LNCaP clone FGC (cell line): ENCODE results near the gene LIN28A.
"Not testable (repeated sequence)": the region's sequence is repeated elsewhere in the genome, so short reads cannot be mapped to it uniquely, and the experiment has no call there.

ENCODE experiments used
- DNase-seq: peaks from one replicate; pipeline ENCODE4 v3.0.0-alpha.2; 2011; ENCODE audit warnings: low read depth
- H3K4me3 ChIP-seq: 2 replicates; pipeline ENCODE4 v1.5.1; 2011; ENCODE audit warnings: mild to moderate bottlenecking, low read depth, low read length, control low read depth
- TF ChIP-seq, protein P1 (sequence below): IDR thresholded peaks from 2 replicates; pipeline ENCODE4 v1.5.1; 2012; ENCODE audit warnings: mild to moderate bottlenecking; ENCODE audit not compliant: control insufficient read depth, insufficient read depth; ENCODE audit errors: extremely low read depth

LIN28A gene

DNA sequence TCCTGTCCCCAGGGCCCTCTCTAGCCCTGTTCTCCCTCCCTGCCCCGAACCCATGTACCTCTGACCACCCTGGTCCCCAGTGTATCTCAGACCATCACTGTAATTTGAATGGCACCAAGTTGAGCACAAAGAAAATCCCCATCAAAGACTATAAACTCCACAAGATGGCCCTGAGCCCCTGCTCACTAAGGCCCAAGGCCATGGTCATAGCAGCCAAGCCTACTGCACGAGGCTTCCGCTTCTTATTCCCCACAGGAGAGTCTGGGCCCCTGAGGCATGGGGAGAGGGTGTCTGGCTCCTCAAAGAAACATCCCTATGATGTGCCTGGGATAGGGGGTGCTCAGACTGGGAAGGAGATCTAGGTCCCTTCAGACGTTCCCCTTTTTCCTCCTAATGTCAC lies 42.6 kb upstream of the LIN28A start:
- TF ChIP-seq, protein P1, sequence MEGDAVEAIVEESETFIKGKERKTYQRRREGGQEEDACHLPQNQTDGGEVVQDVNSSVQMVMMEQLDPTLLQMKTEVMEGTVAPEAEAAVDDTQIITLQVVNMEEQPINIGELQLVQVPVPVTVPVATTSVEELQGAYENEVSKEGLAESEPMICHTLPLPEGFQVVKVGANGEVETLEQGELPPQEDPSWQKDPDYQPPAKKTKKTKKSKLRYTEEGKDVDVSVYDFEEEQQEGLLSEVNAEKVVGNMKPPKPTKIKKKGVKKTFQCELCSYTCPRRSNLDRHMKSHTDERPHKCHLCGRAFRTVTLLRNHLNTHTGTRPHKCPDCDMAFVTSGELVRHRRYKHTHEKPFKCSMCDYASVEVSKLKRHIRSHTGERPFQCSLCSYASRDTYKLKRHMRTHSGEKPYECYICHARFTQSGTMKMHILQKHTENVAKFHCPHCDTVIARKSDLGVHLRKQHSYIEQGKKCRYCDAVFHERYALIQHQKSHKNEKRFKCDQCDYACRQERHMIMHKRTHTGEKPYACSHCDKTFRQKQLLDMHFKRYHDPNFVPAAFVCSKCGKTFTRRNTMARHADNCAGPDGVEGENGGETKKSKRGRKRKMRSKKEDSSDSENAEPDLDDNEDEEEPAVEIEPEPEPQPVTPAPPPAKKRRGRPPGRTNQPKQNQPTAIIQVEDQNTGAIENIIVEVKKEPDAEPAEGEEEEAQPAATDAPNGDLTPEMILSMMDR, result no peak
- DNase-seq, result no peak
- H3K4me3 ChIP-seq, result no peak overlapping the region

DNA sequence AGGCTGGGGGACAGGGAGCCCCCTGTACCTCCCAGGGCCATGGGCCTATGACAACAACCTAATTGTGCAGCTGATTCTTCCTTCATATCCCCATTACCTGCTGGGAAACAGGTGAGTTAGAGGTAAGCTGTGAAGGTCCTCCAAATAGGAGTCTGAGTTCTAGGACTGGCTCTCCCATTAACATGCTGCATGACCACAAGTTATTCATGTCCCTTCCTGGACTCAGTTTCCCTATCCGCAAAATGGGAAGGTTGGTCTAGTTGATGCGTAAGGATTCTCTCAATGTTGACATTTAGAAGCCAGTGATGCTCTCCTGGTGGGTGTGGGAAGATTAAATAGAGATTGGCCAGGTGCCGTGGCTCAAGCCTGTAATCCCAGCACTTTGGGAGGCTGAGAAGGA lies 42.1 kb upstream of the LIN28A start:
- no peak for DNase-seq
- no peak overlapping the region for H3K4me3 ChIP-seq
- TF ChIP-seq, protein P1, result no peak

GRCh38 chr1:26370591-26371382 lies 39.8 kb upstream of the LIN28A start:
- TF ChIP-seq, protein P1, result no peak
- H3K4me3 ChIP-seq, result no peak overlapping the region
- DNase-seq, result no peak

DNA sequence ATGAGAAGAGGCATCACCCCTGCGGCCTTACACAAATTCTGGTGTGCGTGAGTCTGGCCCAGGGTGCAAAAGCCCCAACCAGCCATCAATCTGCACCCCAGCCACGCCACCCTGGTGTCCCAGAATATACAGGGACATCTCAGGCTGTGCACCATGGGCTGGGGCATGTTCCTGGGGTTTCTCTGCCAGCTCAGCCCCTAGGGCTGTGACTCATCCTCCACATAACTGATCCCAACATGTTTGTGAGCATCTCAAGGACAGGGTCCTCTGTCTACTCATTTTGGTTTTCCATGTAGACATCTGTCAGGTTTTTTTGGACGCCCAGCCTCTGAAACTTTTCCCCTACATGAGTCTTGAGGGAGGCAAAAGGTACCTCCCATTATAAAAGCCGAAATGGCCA lies 38.6 kb upstream of the LIN28A start:
- TF ChIP-seq, protein P1, result no peak
- no peak overlapping the region for H3K4me3 ChIP-seq
- no peak for DNase-seq

- not testable (repeated sequence) for H3K4me3 ChIP-seq, DNase-seq
Measured at GRCh38 chr1:26372611-26373010, 38.0 kb upstream of the LIN28A start, which contains the start of gene ZNF683. TSS of gene ZNF683 (minus strand) at chr1:26372750. CDS start at chr1:26368571, 4,179 bp downstream.

- TF ChIP-seq, protein P1, result no peak
- no peak overlapping the region for H3K4me3 ChIP-seq
- no peak for DNase-seq
Measured at GRCh38 chr1:26373281-26373680, 37.3 kb upstream of the LIN28A start.

- no peak for DNase-seq
- TF ChIP-seq, protein P1, result no peak
- H3K4me3 ChIP-seq, result no peak overlapping the region
Measured at GRCh38 chr1:26373789-26374188, 36.8 kb upstream of the LIN28A start.

DNA sequence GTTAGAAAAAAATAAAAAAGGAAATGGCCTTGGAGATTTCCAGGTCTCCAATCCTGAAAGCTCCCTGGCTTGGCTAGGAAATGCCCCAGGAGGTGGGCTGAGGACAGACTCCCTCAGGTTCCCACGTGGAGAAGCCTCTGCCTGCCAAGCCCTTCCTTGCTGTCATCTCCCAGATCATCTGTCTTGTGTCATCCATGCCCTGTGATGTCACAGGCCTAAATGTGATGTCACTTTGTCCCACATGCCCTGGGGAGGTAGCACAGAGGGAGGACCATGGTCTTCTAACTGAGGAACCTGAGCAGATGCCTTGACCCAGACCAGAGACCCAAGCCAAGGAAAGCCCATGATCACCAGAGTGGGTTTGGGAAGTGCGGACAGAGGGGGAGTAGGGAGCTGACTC lies 36.3 kb upstream of the LIN28A start:
- not testable (repeated sequence) for H3K4me3 ChIP-seq, DNase-seq
